Activated T-helper 9 cell treated with anti-CD3 and anti-CD28 coated beads, Interleukin-2, amount 50 U/mL, for 16 hours (primary cell): ENCODE measurements around the gene TMEM26.
"Not testable (repeated sequence)": the region's sequence is repeated elsewhere in the genome, so short reads cannot be mapped to it uniquely, and the experiment has no call there.

Experiments used
- DNase-seq: peaks from one replicate; pipeline ENCODE4 v3.0.0-alpha.2; 2020; ENCODE audit warnings: low read depth

Gene TMEM26

DNA sequence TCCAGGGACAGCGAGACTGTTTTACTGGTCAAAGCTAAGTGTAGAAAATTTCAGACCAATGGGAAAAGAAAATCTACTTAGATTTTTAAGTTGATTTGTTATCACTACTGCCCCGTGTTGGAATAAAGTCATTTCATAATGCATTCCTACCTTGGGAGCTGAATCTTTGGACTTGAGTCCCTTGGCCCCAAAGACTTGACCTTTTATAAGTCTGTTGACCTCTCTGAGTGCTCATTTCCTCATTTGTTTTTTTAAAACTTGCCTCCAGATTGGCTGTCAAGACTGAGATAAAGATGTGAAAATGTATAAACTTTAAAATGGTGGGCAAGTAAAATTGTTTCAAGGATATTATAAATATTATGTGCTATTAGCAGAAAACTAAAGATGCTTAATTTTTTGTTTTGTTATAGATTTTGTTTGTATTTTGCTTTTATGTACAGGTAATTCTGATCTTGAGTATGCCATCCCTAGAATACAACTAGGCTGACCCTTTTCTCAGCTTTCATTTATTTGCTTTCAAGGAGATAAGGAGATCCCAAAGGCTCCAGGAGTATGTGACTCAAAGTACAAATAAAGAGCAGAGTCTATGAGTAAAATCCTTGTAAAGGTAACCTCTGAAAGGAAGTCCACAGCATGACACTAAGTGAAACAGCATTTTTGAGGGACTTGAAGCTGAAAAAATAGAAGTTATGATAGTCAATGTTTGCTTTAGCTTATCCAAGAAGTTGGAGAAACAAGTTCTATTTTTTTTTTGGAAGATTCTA is 54.6 kb downstream of the TMEM26 start:
- DNase-seq, result no peak

DNA sequence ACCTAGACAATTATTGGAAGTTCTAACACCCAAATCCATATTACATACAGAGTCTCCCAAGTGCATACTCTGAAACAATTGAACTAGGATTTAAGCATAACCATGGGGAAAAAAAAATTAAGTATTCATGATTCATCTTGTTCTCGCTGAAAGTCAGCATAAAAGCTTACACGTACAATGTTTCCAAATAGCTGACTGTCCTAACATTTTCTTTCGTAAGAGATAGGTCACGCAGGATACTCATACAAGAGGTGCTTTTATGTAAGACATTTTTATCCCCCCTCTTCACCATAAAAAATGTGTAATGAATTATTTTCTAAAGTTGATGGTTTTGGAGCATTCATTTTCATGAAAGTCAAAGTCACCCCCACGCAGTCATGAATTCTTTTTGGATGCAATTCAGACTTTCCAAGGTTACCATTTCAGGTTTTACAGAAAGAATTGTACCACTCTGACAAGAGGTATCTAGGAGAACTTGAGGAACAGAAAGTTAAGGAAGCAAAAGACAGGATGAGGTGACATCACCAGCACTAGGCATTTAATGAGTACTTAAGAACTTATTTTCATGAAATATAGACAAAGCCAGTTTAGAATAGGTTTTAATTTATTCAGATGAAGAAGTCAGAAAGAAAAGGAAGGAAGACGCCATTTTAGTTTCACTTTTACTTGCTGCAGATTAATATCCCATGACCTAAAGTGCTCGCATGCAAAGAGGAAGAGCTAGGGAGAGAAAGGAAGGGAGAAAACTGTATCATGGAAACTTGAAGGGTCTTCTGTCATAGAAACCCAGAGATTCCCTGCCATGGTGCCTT is 55.8 kb downstream of the TMEM26 start:
- no peak for DNase-seq

DNA sequence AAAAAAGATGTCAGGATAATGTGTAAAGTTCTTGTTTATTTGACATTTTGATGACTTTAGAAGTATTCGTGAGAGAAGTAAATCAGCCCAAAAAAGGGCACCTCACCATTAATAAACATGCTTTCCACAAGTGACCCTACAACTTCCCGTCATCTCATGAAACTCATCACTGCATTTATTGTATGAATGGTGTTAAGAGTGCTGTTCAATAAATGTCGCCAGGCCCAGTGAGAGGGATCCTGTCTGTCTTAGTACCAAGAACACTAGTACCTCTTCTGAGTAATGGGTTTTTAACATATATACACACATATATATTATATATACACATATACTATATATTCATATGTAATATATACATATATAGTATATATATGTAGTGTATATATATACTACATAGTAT is 61.9 kb downstream of the TMEM26 start:
- no peak for DNase-seq

DNA sequence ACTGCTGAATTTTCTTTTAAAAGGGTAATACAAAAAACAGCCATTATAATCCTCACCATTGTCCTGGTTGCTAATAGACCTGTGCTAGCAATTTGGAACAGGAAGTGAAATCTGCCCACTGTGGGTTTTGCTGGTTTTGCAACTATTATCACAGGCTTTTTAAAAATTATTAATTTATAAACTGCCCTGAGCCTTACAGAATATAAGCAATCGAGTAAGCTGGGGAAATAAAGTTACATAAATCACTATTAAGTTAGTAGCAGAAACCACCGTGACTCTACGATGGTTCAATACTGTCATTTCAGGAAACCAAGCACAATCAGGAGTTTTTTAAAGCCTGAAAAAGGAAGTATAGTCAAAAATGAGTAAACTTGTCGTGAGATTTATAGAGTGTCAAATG is 62.3 kb downstream of the TMEM26 start:
- DNase-seq, result no peak

DNA sequence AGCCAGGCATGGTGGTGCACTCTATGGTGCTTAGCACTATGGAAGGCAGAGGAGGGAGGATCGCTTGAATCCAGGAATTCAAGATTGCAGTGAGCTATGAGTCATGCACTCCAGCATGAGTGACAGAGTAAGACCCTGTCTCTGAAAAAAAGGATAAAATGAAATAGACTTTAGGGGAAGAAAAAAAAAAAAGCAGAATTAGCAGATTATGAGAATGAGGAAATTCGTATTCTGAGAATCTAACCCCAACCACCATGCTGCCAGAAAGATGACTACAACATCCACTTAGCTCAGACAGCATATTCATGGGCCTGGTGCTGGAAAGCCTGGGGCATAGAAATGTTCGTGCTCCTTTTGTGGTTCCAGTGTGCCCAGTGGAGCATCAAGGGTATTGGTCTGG is 63.3 kb downstream of the TMEM26 start:
- DNase-seq, result no peak

DNA sequence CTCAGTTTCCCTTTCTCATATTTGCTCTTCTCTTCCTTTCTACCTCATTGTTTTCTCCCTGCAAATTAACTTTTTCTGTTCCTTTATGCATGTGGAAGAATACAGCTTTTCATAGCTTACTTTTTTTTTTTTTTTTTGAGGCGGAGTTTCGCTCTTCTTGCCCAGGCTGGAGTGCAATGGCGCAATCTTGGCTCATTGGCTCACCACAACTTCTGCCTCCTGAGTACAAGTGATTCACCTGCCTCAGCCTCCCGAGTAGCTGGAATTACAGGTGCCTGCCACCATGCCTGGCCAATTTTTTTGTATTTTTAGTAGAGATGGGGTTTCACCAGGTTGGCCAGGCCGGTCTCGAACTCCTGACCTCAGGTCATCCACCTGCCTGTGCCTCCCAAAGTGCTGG is 64.2 kb downstream of the TMEM26 start:
- not testable (repeated sequence) for DNase-seq

DNA sequence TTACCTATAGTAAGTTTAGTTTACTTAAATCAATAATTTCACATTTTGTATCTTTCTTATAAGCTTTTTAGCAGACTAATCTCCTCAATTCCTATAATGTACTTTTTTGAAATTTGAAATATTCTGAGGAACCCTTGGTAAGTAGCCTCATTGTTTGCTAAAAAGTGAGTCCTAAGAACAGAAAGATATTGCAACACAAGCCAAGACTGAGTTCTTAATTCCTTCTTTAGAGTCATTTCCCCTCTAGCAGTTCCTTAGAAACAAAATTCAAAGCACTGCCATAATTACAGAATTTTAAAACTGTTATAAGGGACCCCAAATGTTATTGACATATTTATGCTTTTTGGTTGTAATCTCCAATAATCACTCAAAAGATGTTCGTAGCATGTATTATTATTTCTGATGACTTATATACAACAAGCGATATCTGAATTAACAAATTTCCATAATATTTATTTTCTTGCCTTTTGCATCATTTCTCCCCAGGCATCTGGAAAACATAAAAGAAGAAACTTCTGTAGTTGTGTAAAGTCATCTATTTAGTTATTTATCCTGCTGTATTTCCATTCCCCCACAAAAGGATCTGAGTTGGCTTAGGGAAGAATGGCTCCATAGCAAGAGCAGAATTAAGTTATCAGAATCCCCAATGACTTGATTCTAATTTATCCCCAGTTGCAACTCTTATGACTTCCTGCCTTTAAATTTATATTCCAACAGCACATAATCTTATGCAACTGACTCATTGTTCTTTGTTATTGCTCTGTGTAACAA is 67.8 kb downstream of the TMEM26 start:
- no peak for DNase-seq

DNA sequence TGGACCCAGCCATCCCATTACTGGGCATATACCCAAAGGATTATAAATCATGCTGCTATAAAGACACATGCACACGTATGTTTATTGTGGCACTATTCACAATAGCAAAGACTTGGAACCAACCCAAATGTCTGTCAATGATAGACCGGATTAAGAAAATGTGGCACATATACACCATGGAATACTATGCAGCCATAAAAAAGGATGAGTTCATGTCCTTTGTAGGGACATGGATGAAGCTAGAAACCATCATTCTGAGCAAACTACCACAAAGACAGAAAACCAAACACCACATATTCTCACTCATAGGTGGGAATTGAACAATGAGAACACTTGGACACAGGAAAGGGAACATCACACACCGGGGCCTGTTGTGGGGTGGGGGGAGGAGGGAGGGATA is 72.0 kb downstream of the TMEM26 start:
- DNase-seq, result not testable (repeated sequence)

DNA sequence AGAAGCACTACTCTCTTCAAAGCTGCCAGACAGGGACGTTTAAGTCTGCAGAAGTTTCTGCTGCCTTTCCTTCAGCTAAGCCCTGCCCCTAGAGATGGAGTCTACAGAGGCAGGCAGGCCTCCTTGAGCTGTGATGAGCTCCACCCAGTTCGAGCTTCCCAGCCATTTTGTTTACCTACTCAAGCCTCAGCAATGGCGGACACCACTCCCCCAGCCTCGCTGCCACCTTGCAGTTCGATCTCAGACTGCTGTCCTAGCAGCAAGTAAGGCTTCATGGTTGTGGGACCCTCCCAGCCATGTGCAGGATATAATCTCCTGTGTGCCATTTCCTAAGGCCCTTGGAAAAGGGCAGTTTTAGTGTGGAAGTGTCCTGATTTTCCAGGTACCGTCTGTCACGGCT is 74.3 kb downstream of the TMEM26 start:
- no peak for DNase-seq

DNA sequence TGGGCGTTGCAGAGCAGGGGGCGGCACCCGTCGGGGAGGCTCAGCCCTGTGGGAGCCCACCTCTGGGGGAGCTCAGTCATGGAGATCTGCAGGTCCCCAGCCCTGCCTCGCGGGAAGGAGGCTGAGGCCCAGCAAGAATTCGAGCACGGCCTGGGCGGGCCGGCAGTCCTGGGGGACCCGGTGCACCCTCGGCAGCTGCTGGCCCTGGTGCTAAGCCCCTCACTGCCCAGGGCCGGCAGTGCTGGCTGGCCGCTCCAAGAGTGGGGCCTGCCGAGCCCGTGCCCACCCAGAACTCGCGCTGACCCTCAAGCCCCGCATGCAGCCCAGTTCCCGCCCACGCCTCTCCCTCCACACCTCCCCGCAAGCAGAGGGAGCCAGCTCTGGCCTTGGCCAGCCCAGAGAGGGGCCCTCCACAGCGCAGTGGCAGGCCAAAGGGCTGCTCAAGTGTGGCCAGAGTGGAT is 76.2 kb downstream of the TMEM26 start:
- no peak for DNase-seq

DNA sequence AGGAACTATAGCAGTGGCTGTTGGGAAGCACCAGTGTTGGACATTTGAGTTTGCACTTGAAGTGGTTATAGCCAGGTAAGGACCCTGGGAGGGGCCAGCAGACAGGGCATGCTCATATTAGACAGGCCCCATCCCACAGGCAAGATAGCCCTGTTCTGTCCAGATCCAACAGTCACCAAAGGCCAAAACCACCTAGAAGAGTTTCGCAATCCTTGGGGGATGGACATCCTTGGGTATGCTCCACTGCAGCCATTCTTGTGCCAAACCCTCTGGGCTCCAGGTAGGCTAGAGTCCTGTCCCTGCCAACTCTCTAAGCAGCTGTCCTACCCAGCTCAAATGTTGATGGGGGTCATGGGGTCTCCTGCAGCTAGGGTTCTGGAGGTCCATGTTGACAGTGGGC is 76.8 kb downstream of the TMEM26 start:
- no peak for DNase-seq

DNA sequence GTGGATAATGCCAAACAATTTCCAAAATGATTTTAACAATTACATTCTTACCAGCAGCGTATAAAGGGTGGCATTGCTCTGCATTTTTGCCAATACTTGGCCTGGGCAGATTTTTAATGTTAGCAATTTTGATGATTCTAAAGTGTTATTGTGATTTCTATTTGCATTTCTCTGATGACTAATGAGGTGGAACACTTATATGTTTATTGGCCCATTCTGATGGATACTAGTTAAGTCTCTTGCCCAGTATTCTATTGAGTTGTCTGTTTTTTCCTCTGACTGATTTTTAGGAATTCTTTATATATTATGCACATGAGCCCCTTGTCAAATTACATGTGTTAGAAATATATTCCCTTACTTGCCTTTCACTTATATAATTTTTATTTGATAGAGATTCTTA is 86.8 kb downstream of the TMEM26 start:
- DNase-seq, result no peak

DNA sequence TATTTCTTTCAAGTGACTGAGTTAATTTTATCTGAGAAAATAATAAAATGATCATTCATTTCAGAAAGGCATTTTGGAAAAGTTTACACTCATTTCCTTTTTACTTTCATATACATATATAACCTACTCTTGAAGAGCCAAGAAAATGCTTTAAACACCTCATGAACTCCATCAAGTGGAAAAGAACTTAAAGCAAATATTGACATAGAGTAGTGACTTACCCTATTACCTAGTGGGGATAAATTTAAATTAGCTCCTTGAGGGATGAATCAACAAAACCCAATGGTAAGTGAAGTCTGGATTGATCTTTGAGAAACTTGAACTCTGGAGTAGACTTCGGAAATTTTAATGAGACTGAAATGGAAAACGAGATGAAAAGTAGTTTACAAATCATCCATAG is 88.6 kb downstream of the TMEM26 start:
- DNase-seq, result no peak

DNA sequence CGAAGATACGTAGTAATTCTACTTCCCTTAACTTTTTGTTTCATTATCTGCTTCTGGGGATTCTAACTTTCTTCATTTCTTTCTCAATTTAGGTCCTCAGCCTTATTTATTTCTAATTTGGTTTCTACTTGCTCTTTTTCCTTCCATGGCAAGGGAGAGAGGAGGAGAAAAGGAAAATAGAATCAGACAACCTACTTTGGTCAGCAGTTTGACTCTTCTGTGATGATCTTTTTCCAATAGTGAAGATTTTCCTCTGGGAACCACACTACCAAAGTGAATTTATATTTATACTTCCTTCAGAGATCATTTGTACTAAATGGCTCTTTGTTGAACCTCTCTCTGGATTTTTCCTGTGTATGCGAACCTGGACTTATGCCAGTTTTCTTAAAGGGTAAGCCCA is 90.2 kb downstream of the TMEM26 start:
- DNase-seq, result no peak

DNA sequence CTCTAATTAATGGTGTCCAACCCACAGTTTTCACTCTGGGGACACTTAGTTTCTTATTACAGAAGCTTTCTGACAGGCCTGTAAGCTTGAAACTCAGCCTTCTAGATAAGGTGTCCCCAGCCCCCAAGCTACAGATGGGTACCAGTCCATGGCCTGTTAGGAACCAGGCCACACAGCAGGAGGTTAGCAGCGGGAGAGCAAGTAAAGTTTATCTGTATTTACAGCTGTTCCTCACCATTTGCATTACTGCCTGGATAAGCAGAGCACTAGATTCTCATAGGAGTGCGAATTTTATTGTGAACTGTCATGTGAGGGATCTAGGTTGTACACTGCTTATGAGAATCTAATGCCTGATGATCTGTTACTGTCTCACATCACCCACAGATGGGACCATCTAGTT is 93.7 kb downstream of the TMEM26 start:
- no peak for DNase-seq

DNA sequence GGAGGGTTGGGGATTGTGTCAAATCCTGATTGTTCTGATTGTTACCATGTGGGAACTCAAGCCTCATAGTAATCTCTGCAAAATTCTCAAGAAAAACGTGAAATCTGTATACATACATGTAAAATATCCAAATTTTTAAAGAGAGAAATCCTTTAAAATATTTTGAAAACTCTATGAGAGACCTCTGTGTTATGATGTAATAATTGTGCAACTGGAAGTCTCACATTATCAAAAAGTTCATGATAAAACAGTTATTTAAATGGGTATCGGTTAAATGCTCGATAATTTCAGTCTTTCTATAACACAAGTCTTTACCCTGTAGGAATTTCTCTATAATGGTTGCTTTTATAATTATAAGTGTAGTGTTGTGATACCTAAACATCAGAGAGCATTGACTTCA is 95.5 kb downstream of the TMEM26 start:
- DNase-seq, result no peak
